ENCODE measurements around the gene IRF2BP2.
"Not testable (repeated sequence)": the region's sequence is repeated elsewhere in the genome, so short reads cannot be mapped to it uniquely, and the experiment has no call there.

Gene IRF2BP2
- total RNA-seq = 375 to 850 reads per million in 2 donors

DNA sequence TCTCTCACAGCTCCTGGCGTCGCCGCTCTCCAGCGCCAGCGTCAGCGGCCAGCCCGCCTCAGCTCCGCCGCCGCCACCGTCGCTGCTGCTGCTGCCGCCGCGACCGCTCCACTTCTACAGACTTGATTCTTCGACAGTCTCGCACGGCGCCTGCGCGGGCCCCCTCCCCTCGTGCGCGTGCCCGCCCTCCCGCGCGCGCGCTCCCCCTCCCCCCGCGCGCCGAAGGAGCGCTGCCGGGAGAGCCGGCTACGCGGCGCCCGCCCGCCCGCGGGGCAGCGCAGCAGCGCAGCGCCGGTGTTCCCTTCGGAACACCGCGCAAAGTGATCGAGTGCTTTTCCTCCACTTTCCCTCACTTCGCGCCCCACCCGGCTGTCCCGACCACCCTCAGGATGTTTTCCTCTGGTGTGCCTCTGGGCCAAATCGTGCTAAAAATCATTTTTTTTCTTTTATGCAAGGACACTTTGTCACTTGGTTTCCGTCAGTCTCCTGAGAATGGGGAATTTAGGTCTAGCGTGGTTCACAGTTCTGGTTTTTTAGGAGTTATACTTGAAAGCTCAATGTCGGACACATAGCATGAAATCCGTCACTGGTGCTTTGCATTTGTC lies at the start of gene IRF2BP2:
Gene IRF2BP2 (minus strand): TSS at position 118 of the 605 bp plus-strand sequence. CDS start 684 bp downstream, outside the sequence.
- DNase-seq = peak; percentile 63 to 93 (median 77)

- no peak for DNase-seq
These were observed 49.6 kb upstream of the IRF2BP2 start for GRCh38 chr1:234659538-234659937.

- no peak for DNase-seq
These were observed 48.2 kb upstream of the IRF2BP2 start for GRCh38 chr1:234658138-234658537.

GRCh38 chr1:234656944-234657654 lies 47.1 kb upstream of the IRF2BP2 start:
- no peak for DNase-seq

GRCh38 chr1:234656070-234656895 lies 46.3 kb upstream of the IRF2BP2 start:
- DNase-seq = no peak

DNA sequence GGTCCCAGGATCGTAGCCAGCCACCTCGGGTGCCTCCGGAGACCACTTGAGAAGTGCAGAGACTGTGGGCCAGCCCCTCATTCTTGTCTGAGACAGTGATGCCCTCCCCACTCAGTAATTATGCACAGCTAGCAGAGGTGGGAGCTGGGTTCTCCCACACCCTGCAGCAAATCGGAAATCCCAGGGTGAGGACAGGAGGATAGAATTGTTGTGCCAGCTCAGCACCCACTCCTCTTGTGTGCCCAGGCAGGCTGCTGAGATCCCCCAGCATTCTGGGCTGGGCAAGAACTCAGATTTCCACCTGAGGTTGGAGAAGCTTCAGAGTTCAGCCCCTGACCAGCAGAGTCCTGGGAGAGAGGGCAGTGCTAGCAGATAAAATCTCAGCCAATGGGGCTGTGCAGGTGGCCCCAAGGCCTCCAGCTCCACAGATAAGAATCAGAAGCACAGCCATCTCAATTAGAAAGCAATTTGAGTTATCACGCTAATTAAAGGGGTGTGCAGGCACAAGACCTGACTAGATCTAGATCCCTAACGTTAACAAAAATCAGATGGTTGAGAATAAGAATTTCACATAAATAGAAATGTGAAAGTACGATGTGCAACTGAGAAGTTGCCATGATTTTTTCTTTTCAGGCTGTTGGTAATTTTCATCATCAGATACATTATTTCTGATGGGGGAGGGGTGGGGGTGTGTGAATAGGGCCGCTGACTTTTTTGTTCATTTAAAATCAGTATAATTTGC lies 45.5 kb upstream of the IRF2BP2 start:
- no peak for DNase-seq

GRCh38 chr1:234654002-234654733 lies 44.2 kb upstream of the IRF2BP2 start:
- DNase-seq = no peak

GRCh38 chr1:234649432-234650081 lies 39.6 kb upstream of the IRF2BP2 start:
- DNase-seq = no peak

DNA sequence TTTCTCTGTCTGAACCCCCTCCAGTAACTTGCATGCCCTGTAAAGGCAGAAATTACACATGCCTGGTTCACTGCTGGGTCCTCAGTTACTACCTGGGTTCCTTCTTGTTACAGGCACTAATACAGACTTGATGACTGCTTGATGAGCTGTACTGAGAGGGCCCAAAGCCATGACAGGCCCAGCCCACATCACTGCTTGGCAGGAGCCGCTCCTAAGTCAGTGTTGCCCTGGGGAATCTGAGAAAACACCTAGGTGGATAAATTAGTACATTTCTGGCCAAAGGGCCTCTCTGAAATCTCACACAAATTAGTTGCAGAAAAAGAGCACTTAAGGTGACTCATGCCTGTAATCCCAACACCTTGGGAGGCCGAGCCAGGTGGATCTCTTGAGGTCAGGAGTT lies 37.8 kb upstream of the IRF2BP2 start:
- DNase-seq = no peak

- no peak for DNase-seq
These were observed 37.3 kb upstream of the IRF2BP2 start for GRCh38 chr1:234647245-234647644.

- no peak for DNase-seq
These were observed 36.0 kb upstream of the IRF2BP2 start for GRCh38 chr1:234645964-234646363.

DNA sequence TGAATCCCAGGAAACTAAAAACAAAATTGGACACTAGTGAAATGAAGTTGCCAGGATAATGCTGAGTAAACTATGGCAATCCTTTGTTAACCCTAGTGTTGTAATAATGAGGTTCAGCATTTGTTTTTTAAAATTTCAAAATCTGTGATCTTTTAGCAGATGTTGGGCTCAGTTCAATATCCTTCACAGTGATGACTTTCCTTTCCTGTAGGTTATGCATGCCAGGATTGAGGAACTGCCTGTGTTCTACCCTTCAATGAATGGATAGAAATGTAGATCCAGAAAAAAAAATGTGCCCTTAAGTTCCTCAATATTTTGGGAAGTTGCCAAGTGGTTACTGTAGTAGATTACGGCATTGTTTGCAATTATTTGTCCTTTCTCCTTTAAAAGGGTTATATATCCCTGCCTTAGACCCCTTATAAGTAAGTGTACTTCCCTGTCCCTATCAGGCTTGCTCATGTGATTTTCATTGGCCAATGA lies 35.5 kb upstream of the IRF2BP2 start:
- no peak for DNase-seq

DNA sequence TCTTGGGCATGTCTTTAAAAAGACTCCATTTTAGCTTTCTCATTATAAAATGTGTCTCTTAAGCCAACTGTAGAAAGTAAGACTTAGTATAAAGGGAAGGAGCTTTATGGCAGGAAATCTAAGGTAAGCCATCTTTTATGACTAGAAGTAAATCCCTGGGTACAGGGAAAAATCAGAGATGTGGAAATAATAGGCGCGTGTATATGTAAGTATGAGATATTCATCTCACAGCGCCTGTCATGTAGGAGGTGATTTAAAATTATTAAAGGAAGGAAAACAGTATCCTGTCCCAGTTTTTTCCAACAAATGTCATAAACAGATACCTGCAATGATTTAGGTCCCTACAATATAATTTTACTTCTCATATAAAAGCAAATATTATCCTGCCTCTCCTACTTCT lies 35.0 kb upstream of the IRF2BP2 start:
- DNase-seq = no peak

- no peak for DNase-seq
These were observed 33.8 kb upstream of the IRF2BP2 start for GRCh38 chr1:234643850-234644134.

- DNase-seq = no peak
These were observed 33.3 kb upstream of the IRF2BP2 start for GRCh38 chr1:234643111-234643849.

DNA sequence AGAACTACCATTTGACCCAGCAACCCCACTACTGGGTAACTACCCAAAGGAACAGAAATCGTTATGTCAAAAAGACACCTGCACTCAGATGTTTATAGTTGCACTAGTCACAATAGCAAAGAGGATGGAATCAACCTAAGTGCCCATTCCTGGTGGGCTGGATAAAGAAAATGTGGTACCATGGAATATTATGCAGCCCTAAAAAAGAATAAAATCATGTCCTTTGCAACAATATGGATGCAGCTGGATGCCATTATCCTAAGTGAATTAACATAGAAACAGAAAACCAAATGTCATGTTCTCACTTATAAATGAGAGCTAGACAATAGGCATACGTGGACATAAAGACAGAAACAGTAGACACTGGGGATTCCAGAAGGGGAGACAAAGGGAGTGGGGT lies 32.5 kb upstream of the IRF2BP2 start:
- no peak for DNase-seq

DNA sequence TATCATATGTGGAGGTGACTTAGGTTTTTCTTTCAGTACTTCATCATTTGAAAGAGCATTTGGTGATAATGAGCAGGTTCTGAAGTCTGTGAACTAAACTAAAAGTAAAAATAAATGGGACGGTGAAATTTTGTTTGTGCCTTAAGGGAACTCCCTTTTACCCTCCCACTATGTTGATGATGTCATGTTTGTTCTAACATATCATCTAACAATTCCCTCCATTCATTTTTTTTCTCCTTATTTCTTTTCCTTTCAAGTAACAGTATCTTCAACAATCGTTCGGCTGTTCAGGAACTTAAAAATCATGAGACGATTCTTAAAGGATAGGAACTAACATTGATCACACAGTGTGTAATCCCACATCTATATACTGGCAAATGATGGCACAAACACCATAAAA lies 30.0 kb upstream of the IRF2BP2 start:
- no peak for DNase-seq

GRCh38 chr1:234638832-234639799 lies 29.1 kb upstream of the IRF2BP2 start:
- DNase-seq = no peak

DNA sequence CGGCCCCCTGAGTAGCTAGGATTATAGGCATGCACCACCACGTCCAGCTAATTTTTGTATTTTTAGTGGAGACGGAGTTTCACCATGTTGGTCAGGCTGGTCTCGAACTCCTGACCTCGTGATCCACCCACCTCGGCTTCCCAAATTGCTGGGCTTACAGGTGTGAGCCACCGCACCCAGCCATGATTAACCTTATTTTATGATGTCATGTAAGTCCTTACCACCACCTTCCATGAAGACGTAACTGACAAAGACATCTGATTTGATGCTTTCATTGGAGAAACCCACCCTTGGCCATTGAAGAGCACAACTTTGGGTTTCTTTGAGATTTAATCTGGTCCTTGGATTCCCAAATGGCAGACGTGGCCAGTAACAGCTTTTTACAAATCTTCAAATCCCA lies 24.9 kb upstream of the IRF2BP2 start:
- DNase-seq = not testable (repeated sequence)

- peak in 1 of 5 experiments; percentile 20 for DNase-seq
These were observed 24.4 kb upstream of the IRF2BP2 start for GRCh38 chr1:234634387-234634786.
